ENCODE data around the gene PRKCE. TPM values are rescaled to one million over a fixed set of nuclear protein-coding genes. Genes with fewer than 3 reads are reported as not detected.

Gene PRKCE
- total RNA-seq, 4 donors from 2014 or later: 10.9 to 19.6 (median 14.9) TPM

- TF ChIP-seq CTCF (IDR thresholded peaks at IDR 0.05; ENCODE audit: low read depth): no peak
Measured at GRCh38 chr2:45908316-45909170, 257.1 kb downstream of the PRKCE start.

- no peak for TF ChIP-seq CTCF (IDR thresholded peaks at IDR 0.05; ENCODE audit: low read depth)
Measured at GRCh38 chr2:45909171-45909565, 257.7 kb downstream of the PRKCE start.

GRCh38 chr2:45909677-45910191 is 258.3 kb downstream of the PRKCE start:
- TF ChIP-seq CTCF (IDR thresholded peaks at IDR 0.05; ENCODE audit: low read depth): no peak

- TF ChIP-seq CTCF (IDR thresholded peaks at IDR 0.05; ENCODE audit: low read depth): no peak
Measured at GRCh38 chr2:45910473-45911060, 259.1 kb downstream of the PRKCE start.

- TF ChIP-seq CTCF (IDR thresholded peaks at IDR 0.05; ENCODE audit: low read depth): no peak
Measured at GRCh38 chr2:45911538-45911937, 260.1 kb downstream of the PRKCE start.

- TF ChIP-seq CTCF (IDR thresholded peaks at IDR 0.05; ENCODE audit: low read depth): no peak
Measured at GRCh38 chr2:45912109-45912508, 260.6 kb downstream of the PRKCE start.

GRCh38 chr2:45913539-45913938 is 262.1 kb downstream of the PRKCE start:
- TF ChIP-seq CTCF (IDR thresholded peaks at IDR 0.05; ENCODE audit: low read depth): no peak
